Hippocampal formation (tissue), 2 donors: ENCODE results near the gene ANKRD11.
"Not testable (repeated sequence)": the region's sequence is repeated elsewhere in the genome, so short reads cannot be mapped to it uniquely, and the experiment has no call there.

Source experiments
- DNase-seq, 2 donors: peaks; one replicate each; lab custom pipeline; 2025; lab: John Stamatoyannopoulos, UW

Gene ANKRD11

DNA sequence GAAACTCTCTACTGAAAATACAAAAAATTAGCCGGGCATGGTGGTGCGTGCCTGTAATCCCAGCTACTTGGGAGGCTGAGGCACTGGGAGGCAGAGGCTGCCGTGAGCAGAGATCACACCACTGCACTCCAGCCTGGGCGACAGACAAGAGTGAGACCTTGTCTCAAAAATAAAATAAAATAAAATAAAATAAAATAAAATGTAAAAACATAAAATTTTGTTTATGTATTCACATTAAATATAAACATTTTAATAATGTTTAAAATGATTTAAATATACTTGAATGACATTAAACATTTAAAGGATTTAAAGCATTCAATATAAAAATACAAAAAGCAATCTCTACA, 160.6 kb downstream of the ANKRD11 start:
- not testable (repeated sequence) for DNase-seq

DNA sequence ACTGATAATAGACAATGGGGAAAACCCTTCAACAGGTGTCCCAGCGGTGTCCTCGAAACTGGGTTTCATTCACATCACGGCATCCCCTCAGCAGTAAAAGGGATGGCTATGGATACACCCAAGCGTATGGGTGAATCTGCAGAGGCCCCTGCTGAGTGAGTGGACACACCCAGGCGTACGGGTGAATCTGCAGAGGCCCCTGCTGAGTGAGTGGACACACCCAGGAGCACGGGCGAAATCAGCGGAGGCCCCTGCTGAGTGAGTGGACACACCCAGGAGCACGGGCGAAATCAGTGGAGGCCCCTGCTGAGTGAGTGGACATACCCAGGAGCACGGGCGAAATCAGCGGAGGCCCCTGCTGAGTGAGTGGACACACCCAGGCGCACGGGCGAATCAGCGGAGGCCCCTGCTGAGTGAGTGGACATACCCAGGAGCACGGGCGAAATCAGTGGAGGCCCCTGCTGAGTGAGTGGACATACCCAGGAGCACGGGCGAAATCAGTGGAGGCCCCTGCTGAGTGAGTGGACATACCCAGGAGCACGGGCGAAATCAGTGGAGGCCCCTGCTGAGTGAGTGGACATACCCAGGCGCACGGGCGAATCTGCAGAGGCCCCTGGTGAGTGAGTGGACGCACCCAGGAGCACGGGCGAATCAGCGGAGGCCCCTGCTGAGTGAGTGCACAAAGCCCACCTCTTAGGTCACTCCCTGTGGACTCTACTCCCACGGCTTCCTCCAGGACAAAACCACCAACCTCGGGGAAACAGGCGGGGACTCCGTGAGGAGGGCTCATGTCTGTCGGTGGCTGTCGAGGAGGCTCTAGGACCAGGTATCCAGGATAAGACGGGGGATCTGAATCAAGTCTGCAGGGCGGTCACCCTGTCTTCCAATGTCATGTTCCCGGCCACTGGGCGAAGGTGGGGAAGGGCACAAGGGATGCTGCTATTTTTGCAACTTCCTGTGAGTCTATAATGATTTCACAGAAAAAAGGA, 161.7 kb downstream of the ANKRD11 start:
- not testable (repeated sequence) for DNase-seq

DNA sequence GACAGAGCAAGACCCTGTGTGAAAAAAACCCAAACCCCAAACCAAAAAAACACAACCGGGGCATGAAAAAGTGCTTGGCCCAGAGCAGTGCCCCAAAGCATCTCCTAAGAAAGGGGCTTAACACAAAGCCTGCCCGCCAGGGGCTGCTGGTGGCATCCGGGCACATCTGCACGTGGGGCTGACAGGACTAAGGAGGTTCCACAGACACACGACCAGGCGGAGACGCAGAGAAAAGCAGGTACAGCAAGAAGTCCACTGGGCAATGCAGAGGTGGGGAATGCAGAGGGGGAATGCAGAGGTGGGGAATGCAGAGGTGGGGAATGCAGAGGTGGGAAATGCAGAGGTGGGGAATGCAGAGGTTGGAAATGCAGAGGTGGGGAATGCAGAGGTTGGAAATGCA, 163.6 kb downstream of the ANKRD11 start:
- no peak for DNase-seq

DNA sequence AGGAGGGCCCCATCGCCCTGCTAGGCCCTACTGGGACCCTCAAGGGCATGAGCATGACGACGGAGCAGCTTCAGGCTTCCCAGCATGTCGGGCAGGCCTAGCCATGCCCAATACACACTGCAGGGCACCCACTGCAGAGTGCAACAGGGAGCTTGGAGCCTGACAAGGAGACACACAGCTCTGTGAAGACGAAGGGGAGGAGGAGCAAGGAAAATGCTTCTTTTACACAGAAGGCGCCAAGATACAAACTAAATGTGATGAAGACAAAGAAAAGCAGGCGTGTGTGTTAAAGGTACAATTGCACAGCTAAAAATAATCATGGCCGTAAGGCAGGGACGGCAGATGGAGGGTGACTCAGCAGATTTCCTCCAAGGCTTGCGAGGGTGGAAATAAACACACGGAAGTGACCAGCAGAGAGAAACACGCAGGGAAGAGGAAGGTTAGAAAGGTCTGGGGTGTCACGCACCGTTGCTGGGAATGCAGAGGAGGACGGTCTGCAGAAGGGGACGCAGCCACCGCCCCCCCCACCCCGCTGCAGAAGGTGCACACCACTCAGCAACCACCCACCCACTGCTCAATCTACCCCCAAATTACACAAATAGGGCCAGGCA, 164.4 kb downstream of the ANKRD11 start:
- peak; percentile 25 to 53 for DNase-seq

DNA sequence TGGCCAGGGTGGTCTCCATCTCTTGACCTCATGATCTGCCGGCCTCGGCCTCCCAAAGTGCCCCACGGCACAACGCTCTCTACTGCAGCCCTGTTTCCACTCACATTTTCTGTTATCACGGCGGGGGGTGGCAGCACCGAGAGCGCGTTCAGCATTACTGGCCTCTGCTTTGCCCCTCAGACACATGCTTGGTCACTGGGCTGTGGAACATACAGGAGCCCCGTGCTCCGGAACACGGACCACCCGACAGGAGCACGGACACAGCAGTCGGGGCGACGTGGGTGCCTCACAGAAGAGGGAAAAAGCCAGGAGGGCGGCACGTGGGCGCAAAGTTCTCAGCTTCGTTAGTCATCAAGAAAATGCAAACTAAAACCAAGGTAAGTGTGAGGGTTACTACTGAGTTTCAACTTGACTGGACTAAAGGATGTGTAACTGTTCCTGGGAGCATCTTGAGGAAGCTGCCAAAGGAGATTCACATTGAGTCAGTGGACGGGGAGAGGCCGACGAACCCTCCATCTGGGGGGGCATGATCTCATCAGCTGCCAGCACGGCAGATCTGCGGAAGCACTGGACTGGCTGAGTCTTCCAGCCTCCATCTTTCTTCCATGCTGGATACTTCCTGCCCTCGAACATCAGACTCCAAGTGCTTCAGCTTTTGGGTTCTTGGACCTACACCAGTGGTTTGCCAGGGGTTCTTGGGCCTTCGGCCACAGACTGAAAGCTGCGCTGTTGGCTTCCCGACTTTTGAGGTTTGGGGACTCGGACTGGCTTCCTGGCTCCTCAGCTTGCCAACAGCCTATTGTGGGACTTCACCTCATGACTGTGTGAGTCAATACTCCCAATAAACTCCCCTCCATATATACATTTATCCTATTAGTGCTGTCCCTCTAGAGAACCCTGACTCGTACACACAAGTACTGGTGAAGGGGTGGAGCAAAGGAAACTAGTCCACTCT, 166.0 kb downstream of the ANKRD11 start:
- DNase-seq: no peak

DNA sequence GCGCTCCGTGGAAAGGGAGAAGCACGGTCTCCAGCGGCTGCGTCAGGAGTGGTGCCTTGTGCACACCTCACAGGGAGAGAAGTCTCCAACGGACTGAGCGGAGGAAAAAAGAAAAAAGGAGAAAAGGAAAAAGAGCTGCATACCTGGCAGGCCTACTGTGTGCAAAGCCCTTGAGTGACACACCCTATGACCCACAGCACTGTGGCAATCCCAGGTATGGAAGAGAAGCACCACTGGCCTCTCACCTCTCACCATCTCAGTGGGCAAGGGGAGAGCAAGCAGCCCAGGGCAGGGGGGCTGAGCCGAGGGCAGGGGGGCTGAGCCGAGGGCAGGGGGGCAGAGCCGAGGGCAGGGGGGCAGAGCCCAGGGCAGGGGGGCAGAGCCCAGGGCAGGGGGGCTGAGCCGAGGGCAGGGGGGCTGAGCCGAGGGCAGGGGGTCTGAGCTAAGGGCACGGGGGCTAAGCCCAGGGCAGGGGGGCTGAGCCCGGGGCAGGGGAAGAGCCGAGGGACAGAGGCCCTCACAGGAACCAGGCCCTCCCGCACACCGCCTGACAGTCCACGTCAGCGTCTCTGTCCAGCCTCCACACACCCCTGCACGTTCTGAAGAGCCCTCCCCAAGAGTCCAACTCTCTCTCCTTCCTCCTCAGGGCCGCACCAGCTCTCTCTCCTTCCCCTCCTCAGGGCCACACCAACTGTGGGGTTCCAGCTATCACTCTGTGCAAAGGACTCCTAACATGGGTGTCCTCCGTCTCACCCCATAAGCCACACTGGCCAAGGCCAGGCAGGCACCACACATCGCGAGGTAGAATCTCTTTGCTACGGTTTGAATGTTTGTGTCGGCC, 167.0 kb downstream of the ANKRD11 start:
- DNase-seq: no peak

DNA sequence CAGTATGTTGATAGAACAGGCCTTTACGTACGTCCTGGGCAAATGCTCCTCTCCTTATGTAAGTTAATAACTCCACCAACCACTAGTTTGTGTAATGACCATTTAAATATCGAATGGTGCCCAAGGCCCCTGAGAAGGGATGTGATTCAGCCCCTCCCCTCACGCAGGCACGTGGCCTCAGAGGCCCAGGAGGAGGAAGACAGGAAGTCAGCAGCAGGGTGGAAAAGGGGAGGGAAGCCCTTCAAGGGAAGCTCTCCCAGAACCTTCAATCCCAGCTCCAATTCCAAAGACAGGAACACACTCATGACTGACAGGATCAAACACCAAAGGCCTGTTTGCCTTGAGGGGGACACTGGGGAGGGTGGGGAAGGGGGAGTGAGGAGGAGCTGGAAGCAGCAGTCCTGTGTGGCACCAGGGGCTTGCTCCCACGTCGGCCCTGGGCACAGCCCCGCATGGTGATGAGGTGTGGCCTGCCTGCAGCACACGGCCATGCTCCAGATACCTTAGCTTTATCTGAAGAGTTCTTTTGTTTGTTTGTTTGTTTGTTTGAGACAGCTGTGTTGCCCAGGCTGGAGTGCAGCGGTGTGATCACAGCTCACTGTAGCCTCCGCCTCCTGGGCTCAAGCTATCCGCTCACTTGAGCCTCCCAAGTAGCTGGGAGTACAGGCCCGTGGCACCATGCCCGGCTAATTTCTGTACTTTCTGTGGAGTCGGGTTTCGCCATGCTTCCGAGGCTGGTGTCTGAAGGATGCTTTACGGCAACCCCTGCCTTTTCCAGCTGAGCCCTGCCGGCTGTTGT, 167.8 kb downstream of the ANKRD11 start:
- no peak for DNase-seq

DNA sequence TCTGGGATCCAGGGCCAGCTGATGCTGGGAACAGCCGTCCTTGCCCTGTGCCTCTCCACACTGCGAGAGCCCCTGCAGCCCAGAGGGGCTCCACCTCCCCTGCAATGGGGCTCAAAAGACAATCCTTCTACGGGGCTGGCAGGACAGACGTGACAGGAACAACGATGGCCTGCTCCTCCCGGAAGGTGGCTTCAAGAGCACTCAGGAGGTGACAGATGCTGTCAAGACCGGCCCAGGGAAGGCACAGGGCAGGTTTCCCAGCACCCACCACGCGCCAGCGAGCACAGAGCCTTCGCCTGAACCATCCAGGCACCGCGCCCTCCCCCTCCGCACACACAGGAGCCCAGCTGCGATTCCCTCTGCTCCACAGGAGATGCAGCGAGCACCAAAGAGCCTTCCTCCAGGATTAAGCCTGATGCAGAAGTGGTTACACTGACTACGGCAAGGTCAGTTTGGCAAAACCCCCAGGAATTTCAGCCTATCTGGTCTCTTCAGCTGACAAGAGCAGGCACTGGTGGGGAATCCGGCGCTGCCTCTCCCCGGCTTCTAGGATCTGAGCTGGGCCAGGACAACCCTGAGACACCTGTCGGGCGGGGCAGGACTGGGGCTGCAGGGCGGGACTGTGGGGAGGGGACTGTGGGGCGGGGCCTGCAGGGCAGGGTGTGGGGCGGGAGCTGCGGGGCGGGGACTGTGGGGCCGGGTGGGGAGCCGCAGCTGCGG, 169.4 kb downstream of the ANKRD11 start:
- peak in 1 of 2 donors; percentile 25 for DNase-seq

DNA sequence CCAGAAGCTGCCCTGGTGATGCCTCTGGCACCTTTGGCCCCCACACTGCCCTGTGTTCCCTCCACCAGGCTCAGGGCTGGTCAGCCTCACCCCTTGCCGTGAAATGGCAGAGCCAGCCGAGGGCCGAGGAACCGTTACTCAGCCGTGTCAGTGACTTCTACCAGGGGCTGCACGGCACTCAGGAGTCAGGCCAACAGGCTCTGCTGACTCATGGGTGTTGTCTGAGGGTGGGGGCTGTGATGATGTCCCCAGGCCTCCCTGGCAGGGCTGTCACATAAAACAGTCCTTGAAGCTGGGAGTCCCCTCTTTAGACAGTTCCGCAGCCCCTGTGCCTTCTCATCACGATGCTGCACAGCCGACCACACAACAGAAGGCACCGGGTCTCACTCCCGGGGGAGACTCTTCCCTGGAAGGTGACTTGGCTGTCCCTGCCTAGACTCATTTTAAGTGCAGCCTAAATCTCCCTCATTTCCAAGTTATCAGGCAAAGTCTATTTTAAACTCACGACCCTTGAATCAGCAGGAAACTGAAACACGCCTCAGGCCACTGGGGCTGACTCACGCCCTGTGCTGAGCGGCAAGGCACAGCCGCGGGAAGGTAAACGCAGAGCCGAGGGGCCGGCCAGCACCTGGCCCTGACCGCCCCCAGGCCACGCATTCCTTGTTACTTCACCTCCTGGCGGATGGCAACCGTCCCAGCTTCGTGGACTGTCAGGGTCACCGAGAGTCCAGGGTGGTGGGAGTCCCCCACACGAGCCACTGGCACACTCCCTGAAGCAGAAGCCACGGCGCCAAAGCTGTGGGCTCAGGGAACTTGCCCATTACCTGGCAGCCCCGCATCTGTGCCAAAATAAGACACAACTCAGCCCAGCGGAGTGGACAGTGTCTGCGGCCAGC, 170.2 kb downstream of the ANKRD11 start:
- DNase-seq: no peak

DNA sequence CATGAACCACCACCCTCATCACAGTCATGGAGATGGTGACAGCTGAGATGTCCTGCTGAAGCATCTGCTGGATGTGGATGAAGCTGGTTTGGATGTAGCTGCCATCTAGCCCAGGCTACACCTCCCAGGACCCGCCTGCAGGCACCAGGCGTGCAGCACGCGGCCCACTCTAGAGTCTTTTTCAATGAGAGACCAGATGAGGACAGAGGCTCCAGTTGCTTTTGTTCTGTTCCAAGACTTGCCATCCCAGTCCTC, 170.8 kb downstream of the ANKRD11 start:
- no peak for DNase-seq

DNA sequence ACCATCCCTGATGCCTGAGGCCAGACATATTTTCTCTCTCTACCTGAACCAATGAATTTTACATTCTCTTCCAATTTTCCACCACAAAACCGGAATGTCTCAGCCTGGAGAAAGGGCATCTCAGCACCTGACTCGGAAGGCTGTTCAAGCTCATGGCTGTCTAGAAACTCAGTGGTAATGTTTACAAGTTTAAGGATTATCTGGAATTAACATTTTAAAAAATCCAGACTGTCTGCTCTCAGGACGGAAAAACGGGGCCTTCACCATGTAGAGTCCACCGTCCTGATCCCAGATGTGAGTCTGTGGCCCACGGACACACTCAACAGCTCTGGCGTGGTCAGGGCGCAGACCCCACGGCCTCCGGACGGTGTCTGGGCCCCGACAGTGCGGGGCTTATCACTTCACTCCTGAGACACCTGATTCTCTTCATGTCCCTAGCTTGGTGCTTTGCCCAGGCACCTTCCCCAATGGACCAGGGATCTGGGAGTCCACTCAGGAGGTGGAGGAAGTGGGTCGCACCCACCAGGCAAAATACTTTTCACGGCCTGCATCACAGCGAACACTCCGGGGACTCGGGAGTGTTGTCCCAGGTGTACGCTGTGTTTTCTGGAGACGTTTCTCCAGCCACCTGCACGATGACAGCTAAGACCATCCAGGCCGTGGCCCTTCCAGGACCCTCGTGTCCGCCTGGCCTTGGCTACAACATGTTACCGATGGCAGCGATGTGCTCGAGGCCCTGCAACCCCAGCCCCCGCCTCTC, 171.3 kb downstream of the ANKRD11 start:
- DNase-seq: no peak

DNA sequence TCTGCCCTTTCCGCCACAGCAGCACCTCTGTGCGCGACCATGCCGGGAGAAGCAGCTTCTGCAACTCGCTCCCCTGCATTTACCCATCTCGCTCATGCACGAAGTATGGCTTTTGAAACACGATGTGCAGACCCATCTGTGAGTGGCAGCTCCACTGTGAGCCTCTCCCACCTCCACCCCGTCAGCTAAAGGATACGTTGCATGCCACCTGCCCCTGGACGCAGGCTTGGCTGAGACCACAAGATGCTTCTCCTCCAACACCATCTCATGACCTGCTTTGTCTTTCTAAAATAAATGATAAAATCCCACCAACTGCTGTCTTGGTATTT, 172.0 kb downstream of the ANKRD11 start:
- DNase-seq: no peak

DNA sequence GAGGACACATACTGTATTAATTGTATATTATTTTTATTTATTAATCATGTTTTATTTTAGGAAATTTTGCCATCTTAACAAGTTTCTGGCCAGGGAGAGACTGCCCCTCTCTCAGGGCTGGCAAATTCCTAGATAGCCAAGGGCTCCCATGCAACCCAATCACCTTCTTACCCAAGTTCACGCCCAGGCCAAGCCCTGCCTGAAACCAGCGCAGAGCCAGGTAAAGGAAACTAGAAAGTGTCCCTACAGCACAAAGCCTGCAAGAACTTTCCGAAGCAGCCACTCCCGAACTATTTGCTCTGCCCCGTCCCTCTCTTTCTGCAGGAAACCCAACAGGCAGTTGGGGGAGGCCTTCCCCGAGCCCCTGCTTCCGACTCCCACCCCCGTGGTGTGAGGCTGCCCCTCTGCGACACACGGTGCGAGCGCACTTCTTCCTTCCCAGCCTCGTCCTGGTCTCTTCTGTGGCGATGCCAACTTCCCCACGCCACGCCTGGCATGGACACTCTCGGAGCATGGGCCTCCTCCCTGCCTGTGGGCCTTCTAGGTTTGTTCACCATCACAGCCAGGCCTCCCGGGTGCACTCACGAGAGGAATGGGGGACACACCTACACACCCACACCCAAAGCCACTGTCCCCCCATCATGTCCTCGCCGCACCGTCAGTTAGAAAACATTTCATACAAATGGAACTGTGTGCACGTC, 172.5 kb downstream of the ANKRD11 start:
- DNase-seq: no peak

DNA sequence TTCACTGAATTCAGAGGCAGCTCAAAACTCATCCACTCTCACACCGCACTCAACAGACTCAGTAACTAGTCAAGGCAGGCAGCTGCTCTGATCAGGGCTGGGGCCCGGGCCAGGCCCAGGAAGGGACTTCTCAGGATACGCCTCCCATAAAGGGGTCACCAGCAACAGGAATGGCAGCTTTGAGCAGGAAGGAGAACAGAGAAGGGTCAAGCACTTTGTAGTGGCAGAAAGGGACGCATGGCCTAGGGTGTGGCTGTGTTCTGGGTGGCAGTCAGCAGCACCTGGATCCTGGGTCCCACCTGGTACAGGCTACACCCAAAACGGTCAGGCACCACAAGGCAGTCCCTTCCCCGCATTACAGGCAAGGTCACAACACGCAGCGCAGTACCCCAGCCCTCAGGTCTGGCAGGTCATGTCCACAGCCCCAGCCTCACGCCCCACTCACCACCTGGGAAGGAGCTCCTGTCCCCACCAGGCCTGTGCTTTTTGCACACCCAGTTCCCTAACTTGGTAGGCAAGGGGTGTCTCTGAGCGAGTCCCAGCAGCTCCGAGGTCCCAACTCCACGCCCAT, 173.2 kb downstream of the ANKRD11 start:
- no peak for DNase-seq

DNA sequence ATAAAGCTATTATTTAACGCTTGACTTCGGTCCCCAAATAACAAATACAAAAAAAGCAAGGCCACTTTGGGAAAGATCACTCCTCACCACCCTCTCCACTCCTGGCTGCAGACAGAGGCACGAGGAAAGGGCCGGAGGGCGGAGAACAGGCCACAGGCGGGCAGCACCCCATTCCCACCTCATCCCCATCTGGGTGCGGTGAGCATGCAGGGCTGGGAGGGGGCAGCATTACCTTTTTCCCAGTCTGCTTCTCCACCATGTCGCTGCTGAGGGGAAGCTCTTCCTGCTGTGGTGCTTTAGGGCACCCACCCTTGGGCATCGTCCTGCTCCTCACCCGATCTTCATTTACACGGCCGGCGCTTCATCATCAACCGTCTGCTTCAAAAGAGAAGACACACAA, 173.7 kb downstream of the ANKRD11 start:
- DNase-seq: no peak

DNA sequence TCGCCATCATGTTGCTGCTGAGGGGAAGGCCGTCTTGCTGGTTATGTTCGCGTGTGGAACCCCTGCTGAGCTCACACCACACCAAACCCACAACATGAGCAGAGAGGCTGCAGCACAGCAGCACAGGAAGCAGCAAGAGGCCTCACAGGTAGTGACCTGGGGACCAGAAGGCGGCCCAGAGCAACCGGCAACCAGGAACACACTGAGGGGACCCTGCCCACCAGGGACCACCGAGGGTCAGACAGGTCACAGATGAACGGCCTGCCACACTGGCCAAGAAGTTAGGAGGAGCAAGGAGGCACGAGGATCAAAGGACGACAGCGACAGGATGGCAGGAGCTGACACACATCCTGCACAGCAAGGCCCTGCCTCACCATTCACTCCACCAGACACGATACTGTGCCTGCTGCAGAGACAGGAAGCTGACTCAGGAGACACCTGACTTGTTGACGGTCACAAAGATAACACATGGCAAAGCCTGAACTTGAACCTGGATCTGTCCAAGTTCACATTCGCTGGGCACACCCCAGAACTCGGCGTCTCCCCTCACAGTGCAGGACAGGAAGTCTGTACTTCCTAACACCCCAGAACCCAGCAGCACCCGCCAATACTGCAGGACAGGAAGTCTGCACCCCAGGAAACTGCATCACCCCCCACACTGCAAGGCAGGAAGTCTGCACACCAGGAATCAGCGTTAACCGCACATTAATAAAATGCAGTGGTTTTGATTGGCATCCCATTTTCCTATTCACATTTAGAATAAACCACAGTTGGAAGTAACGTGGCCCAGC, 174.4 kb downstream of the ANKRD11 start:
- DNase-seq: no peak

DNA sequence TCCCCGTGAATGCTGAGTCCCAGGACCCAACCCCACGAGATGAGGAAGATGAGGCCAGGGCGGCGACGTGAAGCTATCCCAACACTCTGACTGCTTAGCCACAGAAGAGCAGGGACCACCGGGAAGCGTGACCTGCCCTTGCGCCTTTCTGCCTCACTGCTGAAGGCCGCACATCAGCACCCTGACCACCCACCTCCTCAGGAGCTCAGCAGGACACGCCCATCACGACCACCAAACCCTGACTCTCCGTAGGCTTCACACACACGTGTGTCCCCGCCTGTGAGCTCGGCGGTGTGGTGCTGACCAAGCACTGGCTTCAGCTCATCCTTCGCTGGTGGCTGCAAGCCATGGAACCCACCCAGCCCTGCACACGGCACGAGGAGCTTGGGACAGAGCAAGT, 175.1 kb downstream of the ANKRD11 start:
- no peak for DNase-seq
